ENCODE measurements around the gene SCN1A.

SCN1A gene

DNA sequence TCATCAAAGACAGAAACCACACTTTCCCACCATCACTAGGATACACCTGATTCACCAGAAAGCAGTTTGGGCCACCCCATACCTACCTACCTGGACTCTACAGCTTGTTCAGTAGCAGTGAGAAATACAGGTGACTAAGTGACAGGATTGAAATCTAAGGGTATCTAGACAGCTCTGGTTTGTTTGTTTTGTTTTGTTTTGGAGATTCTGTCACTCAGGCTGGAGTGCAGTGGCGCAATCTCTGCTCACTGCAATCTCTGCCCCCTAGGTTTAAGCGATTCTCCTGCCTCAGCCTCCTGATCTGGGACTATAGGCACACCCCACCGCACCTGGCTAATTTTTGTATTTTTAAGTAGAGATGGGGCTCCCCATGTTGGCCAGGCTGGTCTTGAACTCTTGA is 177.4 kb downstream of the SCN1A start:
- Histone ChIP-seq H3K9me3 (ENCODE audit: severe bottlenecking) (no peaks in the 10 kb centered on the region), H3K27me3 (ENCODE audit: insufficient read depth, low read depth, severe bottlenecking) (no peaks in the 10 kb centered on the region), H3K27ac (no peak overlapping the region), H3K4me3 (ENCODE audit: low read depth, low read length) (no peak overlapping the region), H3K36me3 (peaks cover 22% of the 10 kb centered on the region)
- TF ChIP-seq, protein P1, sequence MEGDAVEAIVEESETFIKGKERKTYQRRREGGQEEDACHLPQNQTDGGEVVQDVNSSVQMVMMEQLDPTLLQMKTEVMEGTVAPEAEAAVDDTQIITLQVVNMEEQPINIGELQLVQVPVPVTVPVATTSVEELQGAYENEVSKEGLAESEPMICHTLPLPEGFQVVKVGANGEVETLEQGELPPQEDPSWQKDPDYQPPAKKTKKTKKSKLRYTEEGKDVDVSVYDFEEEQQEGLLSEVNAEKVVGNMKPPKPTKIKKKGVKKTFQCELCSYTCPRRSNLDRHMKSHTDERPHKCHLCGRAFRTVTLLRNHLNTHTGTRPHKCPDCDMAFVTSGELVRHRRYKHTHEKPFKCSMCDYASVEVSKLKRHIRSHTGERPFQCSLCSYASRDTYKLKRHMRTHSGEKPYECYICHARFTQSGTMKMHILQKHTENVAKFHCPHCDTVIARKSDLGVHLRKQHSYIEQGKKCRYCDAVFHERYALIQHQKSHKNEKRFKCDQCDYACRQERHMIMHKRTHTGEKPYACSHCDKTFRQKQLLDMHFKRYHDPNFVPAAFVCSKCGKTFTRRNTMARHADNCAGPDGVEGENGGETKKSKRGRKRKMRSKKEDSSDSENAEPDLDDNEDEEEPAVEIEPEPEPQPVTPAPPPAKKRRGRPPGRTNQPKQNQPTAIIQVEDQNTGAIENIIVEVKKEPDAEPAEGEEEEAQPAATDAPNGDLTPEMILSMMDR (IDR thresholded peaks at IDR 0.05; ENCODE audit: low read depth, low read length): no peak
- no peak for DNase-seq

DNA sequence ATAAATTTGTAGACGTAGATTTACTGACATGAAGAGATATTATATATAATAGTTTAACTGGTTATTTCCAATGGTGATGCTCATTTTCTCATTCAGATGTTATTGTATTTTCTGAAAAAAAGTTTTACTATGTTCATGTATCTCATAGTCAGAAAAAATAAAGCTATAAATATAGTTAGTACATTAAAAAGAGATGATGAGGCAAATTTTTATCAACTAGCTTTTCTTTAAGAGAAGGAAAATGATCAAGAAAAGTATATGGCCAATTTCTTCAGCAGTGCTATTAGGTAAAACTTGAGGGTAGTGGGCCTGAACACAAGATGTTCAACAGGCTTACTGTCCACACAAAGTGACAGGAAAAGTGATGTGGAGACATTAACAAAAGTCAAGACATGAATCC is 186.0 kb downstream of the SCN1A start:
- Histone ChIP-seq H3K4me3 (ENCODE audit: low read depth, low read length) (no peak overlapping the region), H3K36me3 (peaks cover 65% of the 10 kb centered on the region), H3K9me3 (ENCODE audit: severe bottlenecking) (no peaks in the 10 kb centered on the region), H3K27me3 (ENCODE audit: insufficient read depth, low read depth, severe bottlenecking) (no peaks in the 10 kb centered on the region), H3K27ac (no peak overlapping the region)
- no peak for DNase-seq
- TF ChIP-seq, protein P1 (IDR thresholded peaks at IDR 0.05; ENCODE audit: low read depth, low read length): no peak

DNA sequence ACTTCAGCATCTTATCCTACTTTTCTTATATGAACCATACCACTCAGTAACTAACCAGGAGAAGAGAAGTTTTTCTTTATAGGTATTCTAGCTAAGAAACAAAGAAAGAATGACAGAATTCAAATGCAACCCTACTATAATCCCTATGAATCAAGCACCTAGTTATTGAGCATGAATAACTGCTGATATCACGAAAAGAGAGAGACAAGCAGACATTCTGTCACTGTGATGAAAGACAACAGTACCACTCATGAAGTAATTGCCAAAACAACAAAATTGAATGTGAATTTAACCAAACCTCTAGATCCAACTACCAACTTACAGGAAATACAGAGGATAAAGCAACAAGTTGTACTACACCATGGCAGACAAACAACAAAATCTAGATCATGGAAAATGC is 189.6 kb downstream of the SCN1A start:
- TF ChIP-seq, protein P1 (IDR thresholded peaks at IDR 0.05; ENCODE audit: low read depth, low read length): no peak

More for the DNA sequence above, 189.6 kb downstream of the SCN1A start:
- no peak overlapping the region for H3K4me3 ChIP-seq (ENCODE audit: low read depth, low read length)
- H3K27me3 ChIP-seq (ENCODE audit: insufficient read depth, low read depth, severe bottlenecking): no peaks in the 10 kb centered on the region
- no peak overlapping the region for H3K27ac ChIP-seq
- H3K9me3 ChIP-seq (ENCODE audit: severe bottlenecking): no peaks in the 10 kb centered on the region
- peaks cover 59% of the 10 kb centered on the region for H3K36me3 ChIP-seq
- no peak for DNase-seq
